ENCODE measurements around the gene PKD2L2. TPM values are rescaled to one million over a fixed set of nuclear protein-coding genes. Genes with fewer than 3 reads are reported as not detected.

Gene PKD2L2
- polyA plus RNA-seq, 1 donor from 2014 or later: not detected

DNA sequence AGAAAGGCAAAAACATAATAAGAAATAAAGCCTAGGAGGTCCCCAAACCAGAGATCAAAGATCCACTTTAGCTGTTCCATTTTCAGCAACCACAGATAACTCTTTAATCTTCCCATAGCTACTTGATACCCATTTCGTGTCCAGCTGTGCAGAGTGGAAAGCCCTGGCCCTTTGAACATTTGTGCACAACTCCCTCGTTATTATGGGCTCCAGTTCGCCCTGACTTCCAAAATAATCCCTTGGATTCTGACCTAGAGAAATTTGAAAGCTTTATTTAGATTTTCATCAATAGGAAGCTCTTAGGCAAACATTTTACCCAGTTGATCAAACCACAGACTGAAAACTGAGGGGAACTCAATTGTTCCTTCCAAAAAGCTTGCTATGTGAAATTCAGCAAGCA is 16.8 kb upstream of the PKD2L2 start:
- H3K4me2 ChIP-seq (ENCODE audit: low read length): no peak overlapping the region
- H3F3A ChIP-seq (ENCODE audit: insufficient read depth, low read length, poor library complexity, severe bottlenecking): no peaks in the 10 kb centered on the region
- H3K27ac ChIP-seq (ENCODE audit: low read length): no peak overlapping the region
- H3K36me3 ChIP-seq (ENCODE audit: insufficient read depth, low read length): no peaks in the 10 kb centered on the region
- no peak overlapping the region for H2AFZ ChIP-seq (ENCODE audit: low read depth, low read length)
- no peaks in the 10 kb centered on the region for H3K9me2 ChIP-seq (ENCODE audit: insufficient read depth, low read length)
- H3K4me3 ChIP-seq (ENCODE audit: low read length): no peak overlapping the region
- no peaks in the 10 kb centered on the region for H3K9me3 ChIP-seq (ENCODE audit: low read length)
- no peaks in the 10 kb centered on the region for H4K20me1 ChIP-seq (ENCODE audit: insufficient read depth)
- TF ChIP-seq POLR2AphosphoS5 (IDR thresholded peaks at IDR 0.05): no peak
- TF ChIP-seq EP300 (conservative IDR thresholded peaks at IDR 0.05; ENCODE audit: poor library complexity, severe bottlenecking): no peak
- TF ChIP-seq RAD21 (conservative IDR thresholded peaks at IDR 0.05): no peak
- TF ChIP-seq SMC3 (conservative IDR thresholded peaks at IDR 0.05; ENCODE audit: poor library complexity): no peak
- TF ChIP-seq TAF1 (IDR thresholded peaks at IDR 0.05; ENCODE audit: low read depth): no peak
- no peak for TF ChIP-seq MXI1 (conservative IDR thresholded peaks at IDR 0.05; ENCODE audit: poor library complexity, severe bottlenecking)
- TF ChIP-seq, protein P1, sequence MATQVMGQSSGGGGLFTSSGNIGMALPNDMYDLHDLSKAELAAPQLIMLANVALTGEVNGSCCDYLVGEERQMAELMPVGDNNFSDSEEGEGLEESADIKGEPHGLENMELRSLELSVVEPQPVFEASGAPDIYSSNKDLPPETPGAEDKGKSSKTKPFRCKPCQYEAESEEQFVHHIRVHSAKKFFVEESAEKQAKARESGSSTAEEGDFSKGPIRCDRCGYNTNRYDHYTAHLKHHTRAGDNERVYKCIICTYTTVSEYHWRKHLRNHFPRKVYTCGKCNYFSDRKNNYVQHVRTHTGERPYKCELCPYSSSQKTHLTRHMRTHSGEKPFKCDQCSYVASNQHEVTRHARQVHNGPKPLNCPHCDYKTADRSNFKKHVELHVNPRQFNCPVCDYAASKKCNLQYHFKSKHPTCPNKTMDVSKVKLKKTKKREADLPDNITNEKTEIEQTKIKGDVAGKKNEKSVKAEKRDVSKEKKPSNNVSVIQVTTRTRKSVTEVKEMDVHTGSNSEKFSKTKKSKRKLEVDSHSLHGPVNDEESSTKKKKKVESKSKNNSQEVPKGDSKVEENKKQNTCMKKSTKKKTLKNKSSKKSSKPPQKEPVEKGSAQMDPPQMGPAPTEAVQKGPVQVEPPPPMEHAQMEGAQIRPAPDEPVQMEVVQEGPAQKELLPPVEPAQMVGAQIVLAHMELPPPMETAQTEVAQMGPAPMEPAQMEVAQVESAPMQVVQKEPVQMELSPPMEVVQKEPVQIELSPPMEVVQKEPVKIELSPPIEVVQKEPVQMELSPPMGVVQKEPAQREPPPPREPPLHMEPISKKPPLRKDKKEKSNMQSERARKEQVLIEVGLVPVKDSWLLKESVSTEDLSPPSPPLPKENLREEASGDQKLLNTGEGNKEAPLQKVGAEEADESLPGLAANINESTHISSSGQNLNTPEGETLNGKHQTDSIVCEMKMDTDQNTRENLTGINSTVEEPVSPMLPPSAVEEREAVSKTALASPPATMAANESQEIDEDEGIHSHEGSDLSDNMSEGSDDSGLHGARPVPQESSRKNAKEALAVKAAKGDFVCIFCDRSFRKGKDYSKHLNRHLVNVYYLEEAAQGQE (IDR thresholded peaks at IDR 0.05; ENCODE audit: borderline replicate concordance): no peak
- no peak for TF ChIP-seq EZH2 (IDR thresholded peaks at IDR 0.05; ENCODE audit: borderline replicate concordance, insufficient read depth, low read length, poor library complexity, severe bottlenecking)
- TF ChIP-seq, protein P2, sequence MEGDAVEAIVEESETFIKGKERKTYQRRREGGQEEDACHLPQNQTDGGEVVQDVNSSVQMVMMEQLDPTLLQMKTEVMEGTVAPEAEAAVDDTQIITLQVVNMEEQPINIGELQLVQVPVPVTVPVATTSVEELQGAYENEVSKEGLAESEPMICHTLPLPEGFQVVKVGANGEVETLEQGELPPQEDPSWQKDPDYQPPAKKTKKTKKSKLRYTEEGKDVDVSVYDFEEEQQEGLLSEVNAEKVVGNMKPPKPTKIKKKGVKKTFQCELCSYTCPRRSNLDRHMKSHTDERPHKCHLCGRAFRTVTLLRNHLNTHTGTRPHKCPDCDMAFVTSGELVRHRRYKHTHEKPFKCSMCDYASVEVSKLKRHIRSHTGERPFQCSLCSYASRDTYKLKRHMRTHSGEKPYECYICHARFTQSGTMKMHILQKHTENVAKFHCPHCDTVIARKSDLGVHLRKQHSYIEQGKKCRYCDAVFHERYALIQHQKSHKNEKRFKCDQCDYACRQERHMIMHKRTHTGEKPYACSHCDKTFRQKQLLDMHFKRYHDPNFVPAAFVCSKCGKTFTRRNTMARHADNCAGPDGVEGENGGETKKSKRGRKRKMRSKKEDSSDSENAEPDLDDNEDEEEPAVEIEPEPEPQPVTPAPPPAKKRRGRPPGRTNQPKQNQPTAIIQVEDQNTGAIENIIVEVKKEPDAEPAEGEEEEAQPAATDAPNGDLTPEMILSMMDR (IDR thresholded peaks at IDR 0.05; ENCODE audit: poor library complexity, severe bottlenecking): no peak
- H3K9ac ChIP-seq (ENCODE audit: low read length): no peak overlapping the region
- H3K79me2 ChIP-seq (replicated peaks; ENCODE audit: insufficient read depth, low read length): no peaks in the 10 kb centered on the region
- no peaks in the 10 kb centered on the region for H3K27me3 ChIP-seq (ENCODE audit: insufficient read depth, low read depth, low read length)

DNA sequence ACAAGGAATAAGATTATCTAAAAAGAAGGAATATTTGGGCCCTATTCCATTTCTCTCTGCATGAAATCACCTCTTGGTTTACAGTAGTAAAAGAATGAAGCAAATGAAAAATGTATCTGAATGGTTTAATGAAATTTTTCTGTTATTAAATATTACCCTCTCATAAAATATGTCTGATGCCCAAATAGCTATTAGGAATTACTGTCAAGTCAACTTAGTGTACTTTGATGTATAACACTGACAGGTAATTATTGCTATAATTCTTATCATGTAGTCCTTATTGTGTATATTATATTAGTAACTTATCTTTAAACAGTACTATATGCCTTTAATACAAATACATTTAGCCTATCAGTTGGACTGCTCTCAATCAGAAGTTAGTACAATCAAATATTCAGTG is 13.2 kb upstream of the PKD2L2 start:
- no peak overlapping the region for H3K9ac ChIP-seq (ENCODE audit: low read length)

More for the DNA sequence above, 13.2 kb upstream of the PKD2L2 start:
- Histone ChIP-seq H4K20me1 (ENCODE audit: insufficient read depth) (no peaks in the 10 kb centered on the region), H3K4me3 (ENCODE audit: low read length) (no peak overlapping the region), H3K27me3 (ENCODE audit: insufficient read depth, low read depth, low read length) (no peaks in the 10 kb centered on the region), H3K36me3 (ENCODE audit: insufficient read depth, low read length) (no peaks in the 10 kb centered on the region), H3K27ac (ENCODE audit: low read length) (no peak overlapping the region), H3K9me3 (ENCODE audit: low read length) (no peaks in the 10 kb centered on the region), H3F3A (ENCODE audit: insufficient read depth, low read length, poor library complexity, severe bottlenecking) (no peaks in the 10 kb centered on the region), H3K9me2 (ENCODE audit: insufficient read depth, low read length) (no peaks in the 10 kb centered on the region), H3K4me2 (ENCODE audit: low read length) (no peak overlapping the region), H2AFZ (ENCODE audit: low read depth, low read length) (no peak overlapping the region), H3K79me2 (replicated peaks; ENCODE audit: insufficient read depth, low read length) (no peaks in the 10 kb centered on the region)
- no peak for TF ChIP-seq RAD21 (conservative IDR thresholded peaks at IDR 0.05)
- TF ChIP-seq MXI1 (conservative IDR thresholded peaks at IDR 0.05; ENCODE audit: poor library complexity, severe bottlenecking): no peak
- no peak for TF ChIP-seq EP300 (conservative IDR thresholded peaks at IDR 0.05; ENCODE audit: poor library complexity, severe bottlenecking)
- no peak for TF ChIP-seq TAF1 (IDR thresholded peaks at IDR 0.05; ENCODE audit: low read depth)
- no peak for TF ChIP-seq SMC3 (conservative IDR thresholded peaks at IDR 0.05; ENCODE audit: poor library complexity)
- TF ChIP-seq, protein P1 (IDR thresholded peaks at IDR 0.05; ENCODE audit: borderline replicate concordance): no peak
- TF ChIP-seq POLR2AphosphoS5 (IDR thresholded peaks at IDR 0.05): no peak
- TF ChIP-seq, protein P2 (IDR thresholded peaks at IDR 0.05; ENCODE audit: poor library complexity, severe bottlenecking): no peak
- TF ChIP-seq EZH2 (IDR thresholded peaks at IDR 0.05; ENCODE audit: borderline replicate concordance, insufficient read depth, low read length, poor library complexity, severe bottlenecking): no peak

Measured in neural cell (in vitro differentiated cells).